Gastroesophageal sphincter (tissue), 3 donors: ENCODE data around the gene REX1BD.

Source experiments
- EP300 ChIP-seq: sonication (generic); formaldehyde crosslinking; IDR thresholded peaks from one replicate; pipeline ENCODE4 v1.6.1; 2017; ENCODE audit warnings: antibody characterized with exemption, mild to moderate bottlenecking
- POLR2A ChIP-seq, 2 donors: fragments of 450-650 bp; IDR thresholded peaks; one replicate each; pipeline ENCODE4 v1.6.1; 2017; ENCODE audit warnings: antibody characterized with exemption in 2 of 2, mild to moderate bottlenecking in 2 of 2, moderate library complexity in 1 of 2
- POLR2AphosphoS5 ChIP-seq: sonication (generic); formaldehyde crosslinking; IDR thresholded peaks from one replicate; pipeline ENCODE4 v1.6.1; 2017; ENCODE audit warnings: antibody characterized with exemption
- TF ChIP-seq, protein P1 (sequence below), 4 experiments: fragments of 200-600 bp in 2 of 4; fragments of 450-650 bp in 2 of 4; sonication (generic) in 1 of 4; IDR thresholded peaks; one replicate each; pipeline ENCODE4 v1.5.1; 2017 to 2019; ENCODE audit warnings: antibody characterized with exemption in 4 of 4, mild to moderate bottlenecking in 2 of 4, moderate library complexity in 2 of 4

DNA sequence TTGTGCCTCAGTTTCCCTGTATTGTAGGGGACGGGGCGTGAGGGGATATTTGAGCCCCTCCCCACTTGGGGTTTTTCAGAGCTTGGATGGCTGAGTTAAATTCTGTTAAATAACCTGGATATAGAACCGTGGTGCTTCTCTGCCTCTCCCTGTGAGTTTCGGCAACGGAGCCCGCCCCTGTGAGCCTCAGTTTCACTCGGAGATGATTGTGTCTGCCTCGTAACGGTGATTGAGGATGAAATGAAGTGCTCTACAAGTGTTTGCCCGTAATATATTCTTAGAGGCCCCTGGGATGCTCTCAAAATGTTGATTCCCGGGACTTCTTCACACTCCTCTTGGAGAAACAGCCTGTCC, 30.4 kb upstream of the REX1BD start:
- TF ChIP-seq, protein P1, sequence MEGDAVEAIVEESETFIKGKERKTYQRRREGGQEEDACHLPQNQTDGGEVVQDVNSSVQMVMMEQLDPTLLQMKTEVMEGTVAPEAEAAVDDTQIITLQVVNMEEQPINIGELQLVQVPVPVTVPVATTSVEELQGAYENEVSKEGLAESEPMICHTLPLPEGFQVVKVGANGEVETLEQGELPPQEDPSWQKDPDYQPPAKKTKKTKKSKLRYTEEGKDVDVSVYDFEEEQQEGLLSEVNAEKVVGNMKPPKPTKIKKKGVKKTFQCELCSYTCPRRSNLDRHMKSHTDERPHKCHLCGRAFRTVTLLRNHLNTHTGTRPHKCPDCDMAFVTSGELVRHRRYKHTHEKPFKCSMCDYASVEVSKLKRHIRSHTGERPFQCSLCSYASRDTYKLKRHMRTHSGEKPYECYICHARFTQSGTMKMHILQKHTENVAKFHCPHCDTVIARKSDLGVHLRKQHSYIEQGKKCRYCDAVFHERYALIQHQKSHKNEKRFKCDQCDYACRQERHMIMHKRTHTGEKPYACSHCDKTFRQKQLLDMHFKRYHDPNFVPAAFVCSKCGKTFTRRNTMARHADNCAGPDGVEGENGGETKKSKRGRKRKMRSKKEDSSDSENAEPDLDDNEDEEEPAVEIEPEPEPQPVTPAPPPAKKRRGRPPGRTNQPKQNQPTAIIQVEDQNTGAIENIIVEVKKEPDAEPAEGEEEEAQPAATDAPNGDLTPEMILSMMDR (IDR thresholded peaks at IDR 0.05): no peak
- no peak for TF ChIP-seq POLR2A (IDR thresholded peaks at IDR 0.05)
- no peak for TF ChIP-seq EP300
- no peak for TF ChIP-seq POLR2AphosphoS5
